Measurements from ENCODE around the gene BPIFB3.
"Not testable (repeated sequence)": the region's sequence is repeated elsewhere in the genome, so short reads cannot be mapped to it uniquely, and the experiment has no call there.

Gene BPIFB3

DNA sequence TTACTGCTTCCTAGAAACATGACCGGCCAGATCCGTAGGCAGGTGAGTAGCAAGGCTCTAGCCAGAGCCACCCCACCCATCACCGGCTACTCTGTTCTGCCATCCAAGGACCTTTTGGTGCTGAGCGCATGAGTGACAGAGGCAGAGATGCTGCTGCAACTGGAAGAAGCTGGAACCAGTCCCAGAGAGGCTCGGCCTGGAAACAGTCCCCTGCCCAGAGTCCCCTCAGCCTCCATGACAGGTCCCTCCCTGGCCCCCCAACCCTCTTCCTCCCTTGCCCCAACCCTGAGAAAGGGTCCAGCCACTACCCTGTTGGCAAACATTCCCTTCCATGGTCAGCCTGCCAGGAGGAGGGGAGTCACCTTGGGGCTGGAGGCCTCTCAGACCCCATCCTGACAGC, 57.6 kb downstream of the BPIFB3 start:
- no peak overlapping the region for H3K4me3 ChIP-seq (ENCODE audit: low read depth, low read length)
- TF ChIP-seq, protein P1, sequence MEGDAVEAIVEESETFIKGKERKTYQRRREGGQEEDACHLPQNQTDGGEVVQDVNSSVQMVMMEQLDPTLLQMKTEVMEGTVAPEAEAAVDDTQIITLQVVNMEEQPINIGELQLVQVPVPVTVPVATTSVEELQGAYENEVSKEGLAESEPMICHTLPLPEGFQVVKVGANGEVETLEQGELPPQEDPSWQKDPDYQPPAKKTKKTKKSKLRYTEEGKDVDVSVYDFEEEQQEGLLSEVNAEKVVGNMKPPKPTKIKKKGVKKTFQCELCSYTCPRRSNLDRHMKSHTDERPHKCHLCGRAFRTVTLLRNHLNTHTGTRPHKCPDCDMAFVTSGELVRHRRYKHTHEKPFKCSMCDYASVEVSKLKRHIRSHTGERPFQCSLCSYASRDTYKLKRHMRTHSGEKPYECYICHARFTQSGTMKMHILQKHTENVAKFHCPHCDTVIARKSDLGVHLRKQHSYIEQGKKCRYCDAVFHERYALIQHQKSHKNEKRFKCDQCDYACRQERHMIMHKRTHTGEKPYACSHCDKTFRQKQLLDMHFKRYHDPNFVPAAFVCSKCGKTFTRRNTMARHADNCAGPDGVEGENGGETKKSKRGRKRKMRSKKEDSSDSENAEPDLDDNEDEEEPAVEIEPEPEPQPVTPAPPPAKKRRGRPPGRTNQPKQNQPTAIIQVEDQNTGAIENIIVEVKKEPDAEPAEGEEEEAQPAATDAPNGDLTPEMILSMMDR (IDR thresholded peaks at IDR 0.05; ENCODE audit: borderline replicate concordance, insufficient read depth, low read depth, low read length) = no peak

DNA sequence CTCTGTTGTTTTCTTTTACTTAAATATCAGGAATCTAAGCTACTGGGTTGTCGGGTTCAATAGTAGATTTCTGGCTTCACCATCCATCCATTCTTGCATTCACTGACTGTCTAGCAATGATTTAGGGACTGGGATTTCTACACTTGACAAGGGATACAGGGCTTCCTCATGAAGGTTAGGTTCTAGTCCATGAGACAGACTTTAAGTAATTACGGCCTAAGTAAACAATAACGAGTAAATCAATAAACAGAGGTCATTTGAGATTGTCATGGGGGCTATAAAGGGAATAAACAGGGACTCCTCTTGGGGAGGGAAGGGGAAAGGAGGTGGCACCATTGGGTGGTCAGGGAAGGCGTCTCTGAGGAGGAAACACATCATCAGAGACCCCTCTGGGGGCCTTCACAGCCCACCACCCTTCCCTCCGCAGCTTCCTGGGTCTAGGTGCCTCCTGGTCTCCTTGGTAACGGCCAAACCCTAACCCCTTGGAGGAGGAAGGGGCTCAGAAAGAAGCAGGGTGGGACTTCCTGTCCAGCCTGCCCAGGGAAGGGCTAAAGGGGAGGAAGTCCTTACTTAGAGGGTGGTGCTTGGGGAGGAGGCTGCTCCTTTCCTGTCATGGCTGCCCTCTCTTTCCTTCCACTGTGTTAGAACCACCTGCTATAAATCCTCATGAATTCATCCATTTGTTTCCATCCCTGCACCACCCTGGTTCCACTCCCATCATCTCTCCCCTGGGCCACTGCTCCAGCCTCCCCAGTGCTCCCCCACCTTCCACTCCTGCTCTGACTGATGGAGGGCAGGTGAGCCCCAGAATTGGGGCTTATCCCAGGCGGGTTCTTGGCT, 59.1 kb downstream of the BPIFB3 start:
- H3K4me3 ChIP-seq (ENCODE audit: low read depth, low read length) = no peak overlapping the region
- TF ChIP-seq, protein P1 (IDR thresholded peaks at IDR 0.05; ENCODE audit: borderline replicate concordance, insufficient read depth, low read depth, low read length) = no peak

DNA sequence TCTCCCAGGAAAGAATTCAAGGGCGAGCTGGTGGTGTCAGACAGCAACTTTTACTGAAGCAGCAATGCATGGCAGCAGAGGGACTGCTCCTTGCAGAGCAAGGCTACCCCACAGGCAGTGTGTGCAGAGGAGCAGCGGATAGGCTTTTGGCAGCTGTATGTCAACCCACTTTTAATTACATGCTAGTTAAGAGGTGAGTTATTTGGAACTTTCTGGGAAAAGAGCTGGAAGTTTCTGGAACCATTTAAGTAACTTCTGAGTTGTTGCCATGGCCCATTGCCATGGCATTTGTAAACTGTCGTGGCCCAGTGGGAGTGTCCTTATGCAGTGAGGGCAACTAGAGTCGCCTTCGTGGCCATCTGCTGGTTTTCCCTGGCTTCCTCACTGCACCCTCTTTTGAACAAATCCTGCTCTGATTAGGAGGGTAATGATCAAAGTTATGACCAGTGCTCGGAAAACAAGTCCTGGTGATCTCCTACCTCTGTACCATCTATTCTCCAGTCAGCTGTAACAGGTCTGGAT, 59.7 kb downstream of the BPIFB3 start:
- TF ChIP-seq, protein P1 (IDR thresholded peaks at IDR 0.05; ENCODE audit: borderline replicate concordance, insufficient read depth, low read depth, low read length) = no peak
- H3K4me3 ChIP-seq (ENCODE audit: low read depth, low read length) = no peak overlapping the region

DNA sequence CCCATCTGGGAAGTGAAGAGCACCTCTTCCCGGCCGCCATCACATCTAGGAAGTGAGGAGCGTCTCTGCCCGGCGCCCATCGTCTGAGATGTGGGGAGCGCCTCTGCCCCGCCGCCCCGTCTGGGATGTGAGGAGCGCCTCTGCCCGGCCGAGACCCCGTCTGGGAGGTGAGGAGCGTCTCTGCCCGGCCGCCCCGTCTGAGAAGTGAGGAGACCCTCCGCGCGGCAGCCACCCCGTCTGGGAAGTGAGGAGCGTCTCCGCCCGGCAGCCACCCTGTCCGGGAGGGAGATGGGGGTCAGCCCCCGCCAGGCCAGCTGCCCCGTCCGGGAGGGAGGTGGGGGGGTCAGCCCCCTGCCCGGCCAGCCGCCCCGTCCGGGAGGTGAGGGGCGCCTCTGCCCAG, 61.8 kb downstream of the BPIFB3 start:
- H3K4me3 ChIP-seq (ENCODE audit: low read depth, low read length) = not testable (repeated sequence)

DNA sequence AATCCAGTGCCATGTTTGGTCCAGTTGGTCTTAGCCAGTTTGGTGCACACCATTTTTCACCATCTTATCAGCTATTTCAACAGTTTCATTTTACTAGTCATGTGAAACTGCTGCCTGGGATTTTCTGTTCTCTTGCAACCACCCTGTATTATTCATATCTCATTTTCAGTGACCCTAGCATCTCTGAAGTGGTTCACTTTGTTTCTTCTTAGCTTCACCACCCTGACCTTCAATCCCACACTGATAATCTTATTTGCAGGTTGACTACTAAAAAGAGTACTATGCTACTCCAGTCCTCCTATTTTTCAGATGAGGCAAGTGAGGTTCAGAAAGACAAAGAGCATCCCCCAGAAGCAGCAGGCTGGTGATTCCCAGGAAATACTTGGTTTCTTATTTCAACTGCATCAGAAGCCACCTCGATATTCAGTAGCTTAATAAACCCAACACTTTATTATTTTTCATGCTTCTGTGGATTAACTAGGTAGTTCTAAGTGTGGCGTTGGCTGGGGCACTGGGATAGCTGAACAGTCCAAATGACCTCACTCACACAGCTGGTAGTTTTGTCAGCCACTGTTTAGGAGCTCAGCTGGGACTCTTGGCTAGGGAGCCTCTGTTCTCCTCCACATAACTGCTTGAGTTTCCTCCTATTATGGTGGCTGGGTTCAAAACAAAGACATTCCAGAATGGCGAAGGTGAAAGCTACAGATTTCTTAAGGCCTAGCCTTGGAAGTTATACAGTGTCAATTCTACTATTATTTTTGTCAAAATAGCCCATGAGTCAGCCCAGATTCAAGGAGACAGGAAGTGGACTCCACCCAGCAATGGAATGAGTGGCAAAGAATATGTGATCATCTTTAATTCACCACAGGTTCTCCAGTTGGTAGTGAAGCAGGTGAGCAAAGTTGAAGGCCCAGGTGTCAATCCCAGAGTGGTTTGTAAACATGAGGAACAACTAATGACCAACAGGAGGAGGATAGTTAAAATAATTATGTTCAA, 66.3 kb downstream of the BPIFB3 start:
- TF ChIP-seq, protein P1 (IDR thresholded peaks at IDR 0.05; ENCODE audit: borderline replicate concordance, insufficient read depth, low read depth, low read length) = no peak
- no peak overlapping the region for H3K4me3 ChIP-seq (ENCODE audit: low read depth, low read length)

DNA sequence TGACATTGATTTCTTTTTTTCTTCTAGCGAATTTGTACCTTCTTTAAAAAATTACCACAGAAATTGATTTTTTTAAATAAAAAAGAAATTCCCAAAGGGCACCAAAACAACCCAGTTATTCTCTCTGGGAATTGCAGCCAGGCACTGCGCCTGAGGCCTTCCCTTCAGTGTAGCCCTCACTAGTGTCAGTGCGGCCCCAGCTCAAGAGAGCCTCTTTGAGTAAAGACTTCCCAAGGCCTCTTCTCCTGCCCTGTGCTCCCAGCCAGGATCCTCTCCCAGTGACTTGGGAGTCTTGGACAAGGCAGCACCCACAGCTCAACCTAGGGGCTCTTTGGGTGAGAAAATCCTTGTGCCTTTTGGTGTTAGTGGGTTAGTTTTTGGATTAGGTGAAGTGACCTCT, 67.2 kb downstream of the BPIFB3 start:
- no peak overlapping the region for H3K4me3 ChIP-seq (ENCODE audit: low read depth, low read length)
- TF ChIP-seq, protein P1 (IDR thresholded peaks at IDR 0.05; ENCODE audit: borderline replicate concordance, insufficient read depth, low read depth, low read length) = no peak

DNA sequence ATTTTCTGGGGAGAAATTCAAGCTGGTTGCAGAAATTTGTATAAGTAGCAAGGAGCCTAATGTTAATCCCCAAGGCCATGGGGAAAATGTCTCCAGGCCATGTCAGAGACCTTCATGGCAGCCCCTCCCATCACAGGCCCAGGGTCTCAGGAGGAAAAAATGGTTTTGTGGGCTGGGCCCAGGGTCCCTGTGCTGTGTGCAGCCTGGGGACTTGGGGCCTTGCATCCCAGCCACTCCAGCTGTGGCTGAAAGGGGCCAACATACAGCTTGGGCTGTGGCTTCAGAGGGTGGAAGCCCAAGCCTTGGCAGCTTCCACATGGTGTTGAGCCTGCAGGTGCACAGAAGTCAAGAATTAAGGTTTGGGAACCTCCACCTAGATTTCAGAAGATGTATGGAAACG, 68.6 kb downstream of the BPIFB3 start:
- H3K4me3 ChIP-seq (ENCODE audit: low read depth, low read length) = not testable (repeated sequence)
